ENCODE measurements around the gene SAMD4A. TPM values are rescaled to one million over a fixed set of nuclear protein-coding genes. Genes with fewer than 3 reads are reported as not detected.

The SAMD4A gene
- total and polyA plus RNA-seq, 8 donors = 2.5 to 67.4 (median 15.9) TPM

DNA sequence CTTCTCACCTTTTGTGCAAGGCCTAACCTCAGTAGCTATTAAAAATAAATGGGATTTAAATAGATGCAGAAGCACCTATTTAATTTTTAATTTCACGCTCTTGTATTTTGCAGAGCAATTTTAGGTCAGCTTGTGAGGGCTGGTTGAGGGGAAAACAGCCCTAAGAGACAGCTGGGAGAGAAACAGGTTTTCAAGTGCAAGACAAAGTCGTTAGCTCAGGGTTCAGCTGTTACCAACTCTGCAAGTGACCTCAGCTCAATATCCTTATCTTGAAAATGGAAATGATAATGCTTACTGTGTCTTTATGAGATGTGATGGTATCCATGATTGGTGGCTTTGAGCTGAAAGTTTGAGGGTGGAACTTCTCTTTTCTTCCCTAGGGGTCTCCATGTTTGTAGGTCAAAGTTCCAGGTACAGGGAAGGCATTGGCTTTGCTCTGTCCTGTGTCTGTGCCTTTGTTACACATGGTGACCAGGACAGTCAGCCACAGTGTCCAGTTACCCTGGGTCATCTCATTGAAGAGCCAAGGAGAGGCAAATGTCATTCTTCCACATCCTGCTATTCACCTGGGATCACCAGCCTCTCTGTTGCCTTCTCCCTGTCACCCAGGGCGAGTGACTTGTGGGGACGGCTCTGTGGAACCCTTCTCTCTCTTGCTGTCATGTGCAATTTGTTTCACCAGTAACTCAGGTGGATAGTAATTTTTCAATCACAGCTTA lies 100.3 kb downstream of the SAMD4A start:
- no peak for DNase-seq
- no peak overlapping the region for H3K4me3 ChIP-seq
- TF ChIP-seq POLR2AphosphoS5 (IDR thresholded peaks at IDR 0.05) = no peak
- no peak for TF ChIP-seq CTCF (IDR thresholded peaks at IDR 0.05)
- TF ChIP-seq POLR2A (IDR thresholded peaks at IDR 0.05) = no peak
- no peak for TF ChIP-seq EP300 (IDR thresholded peaks at IDR 0.05)
- no peaks in the 10 kb centered on the region for H3K9me3 ChIP-seq
- intact Hi-C loops (cut with DNase I; ENCODE audit: low total_unique reads) = no loop called here
- H3K27me3 ChIP-seq = no peaks in the 10 kb centered on the region
- H3K36me3 ChIP-seq = no peaks in the 10 kb centered on the region
- H3K4me1 ChIP-seq = peaks cover 0 to 11% (median 4%) of the 10 kb centered on the region in 4 donors
- 84 to 94% (median 92%) methylated on average over 4 of the region's 4 CpGs for WGBS, 5 donors
- H3K27ac ChIP-seq = no peak overlapping the region

DNA sequence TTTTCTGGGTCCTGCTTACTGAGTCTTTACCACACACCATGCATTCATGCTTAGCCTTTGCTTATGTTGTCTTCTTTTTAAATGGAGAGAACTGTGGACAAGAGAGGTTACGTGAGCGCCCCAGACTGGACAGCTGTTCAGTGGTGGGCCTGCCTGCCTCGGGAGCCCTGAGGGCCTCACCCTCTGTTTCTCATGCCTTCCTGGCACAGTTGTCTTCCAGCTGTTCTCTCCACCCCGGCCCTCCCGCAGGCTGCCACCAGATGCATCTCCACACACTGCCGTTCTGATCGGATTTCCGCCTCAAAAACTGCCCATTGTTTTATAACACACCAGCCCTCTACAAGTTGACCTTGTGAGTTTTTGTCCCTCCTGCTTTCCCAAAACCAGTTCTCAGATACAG lies 100.8 kb downstream of the SAMD4A start:
- Histone ChIP-seq H3K27ac (no peak overlapping the region), H3K4me1 (peaks cover 0 to 12% (median 6%) of the 10 kb centered on the region in 4 donors), H3K27me3 (no peaks in the 10 kb centered on the region), H3K36me3 (no peaks in the 10 kb centered on the region), H3K9me3 (no peaks in the 10 kb centered on the region), H3K4me3 (no peak overlapping the region)
- WGBS, 5 donors = 88 to 95% (median 92%) methylated on average over 8 of the region's 8 CpGs
- no peak for TF ChIP-seq POLR2A (IDR thresholded peaks at IDR 0.05)
- TF ChIP-seq EP300 (IDR thresholded peaks at IDR 0.05) = no peak
- no peak for TF ChIP-seq POLR2AphosphoS5 (IDR thresholded peaks at IDR 0.05)
- no peak for TF ChIP-seq CTCF (IDR thresholded peaks at IDR 0.05)
- DNase-seq = no peak
- intact Hi-C loops (cut with DNase I; ENCODE audit: low total_unique reads) = no loop called here

- TF ChIP-seq EP300 (IDR thresholded peaks at IDR 0.05) (no peak), POLR2AphosphoS5 (IDR thresholded peaks at IDR 0.05) (no peak), CTCF (IDR thresholded peaks at IDR 0.05) (no peak), POLR2A (IDR thresholded peaks at IDR 0.05) (no peak)
- peaks cover 0 to 34% (median 20%) of the 10 kb centered on the region in 4 donors for H3K4me1 ChIP-seq
- intact Hi-C loops (cut with DNase I; ENCODE audit: low total_unique reads) = no loop called here
- peak overlapping the region in 2 of 5 donors; percentile 9 to 62 for H3K27ac ChIP-seq
- no peaks in the 10 kb centered on the region for H3K27me3 ChIP-seq
- no peaks in the 10 kb centered on the region for H3K9me3 ChIP-seq
- H3K4me3 ChIP-seq = no peak overlapping the region
- WGBS, 5 donors = 74 to 82% (median 80%) methylated on average over 20 of the region's 20 CpGs
- no peak for DNase-seq
- H3K36me3 ChIP-seq = no peaks in the 10 kb centered on the region
Measured at GRCh38 chr14:54669721-54670561, 103.0 kb downstream of the SAMD4A start.

- Histone ChIP-seq H3K9me3 (no peaks in the 10 kb centered on the region), H3K27ac (peak overlapping the region in 1 of 5 donors; percentile 25), H3K4me1 (peaks cover 4 to 46% (median 26%) of the 10 kb centered on the region in 4 donors), H3K4me3 (no peak overlapping the region), H3K27me3 (no peaks in the 10 kb centered on the region), H3K36me3 (no peaks in the 10 kb centered on the region)
- 73 to 90% (median 80%) methylated on average over 4 of the region's 4 CpGs for WGBS, 5 donors
- intact Hi-C loops (cut with DNase I; ENCODE audit: low total_unique reads) = no loop called here
- TF ChIP-seq CTCF (IDR thresholded peaks at IDR 0.05) = no peak
- TF ChIP-seq POLR2A (IDR thresholded peaks at IDR 0.05) = no peak
- DNase-seq = no peak
Measured at GRCh38 chr14:54671537-54671936, 104.6 kb downstream of the SAMD4A start.

Data from stomach (tissue), 9 donors.